K562 (cell line): ENCODE measurements around the gene GMDS. TPM values are rescaled to one million over a fixed set of nuclear protein-coding genes. Genes with fewer than 3 reads are reported as not detected.

Experiments used
- ATAC-seq: fragments of 200-7000 bp; cut with Tn5 transposase; 3 replicates; pipeline ENCODE4 v1.9.1; 2020; ENCODE audit warnings: moderate library complexity
- BruUV-seq: library from RNA; stranded (reverse); fragments of 400-500 nt; replicated peaks from 2 replicates; lab custom pipeline; 2021; lab: Mats Ljungman, UMichigan
- CTCF ChIA-PET: fragments of 300-600 bp; formaldehyde crosslinking; extraction: SDS; loops from one replicate; lab custom pipeline; 2021; ENCODE audit warnings: low intra/inter-chr PET ratio; lab: Yijun Ruan, JAX
- POLR2A ChIA-PET: fragments of 300-600, 350-650 bp; sonication (Branson Sonifier 250); formaldehyde crosslinking; extraction: SDS; loops from one replicate; lab custom pipeline; 2021; ENCODE audit warnings: antibody characterized with exemption, inconsistent platforms; lab: Yijun Ruan, JAX
- DNase-seq, 4 experiments: peaks; one replicate each; pipeline versions ENCODE4 v3.0.0 to v3.0.0-alpha.2; 2011 to 2018; ENCODE audit warnings: low spot score in 3 of 4, mixed read lengths in 3 of 4; ENCODE audit errors: extremely low read depth in 1 of 4
- FAIRE-seq: peaks from 2 replicates; lab custom pipeline; 2011; peaks lifted over from hg19 to GRCh38; lab: Jason Lieb, UNC
- H2AFZ ChIP-seq: 2 replicates; pipeline ENCODE4 v1.6.0; 2011; ENCODE audit warnings: low read depth, low read length, control low read depth, inconsistent platforms
- H3K27ac ChIP-seq: fragments of 200-600 bp; 3 replicates; pipeline ENCODE4 v1.8.0; 2011; ENCODE audit warnings: low read depth, mild to moderate bottlenecking, control low read depth, inconsistent platforms, low read length, moderate library complexity, mixed read lengths; ENCODE audit errors: extremely low read depth
- H3K27me3 ChIP-seq, 2 experiments: fragments of 300-600 bp in 1 of 2; 2 replicates in 1 of 2; 3 replicates in 1 of 2; pipeline versions ENCODE4 v1.6.0 to v1.8.0; 2011; ENCODE audit warnings: inconsistent platforms in 2 of 2, low read length in 2 of 2, mild to moderate bottlenecking in 1 of 2, mixed read lengths in 1 of 2, moderate library complexity in 1 of 2; ENCODE audit not compliant: control insufficient read depth in 2 of 2, insufficient read depth in 2 of 2
- H3K36me3 ChIP-seq: fragments of 300-600 bp; 3 replicates; pipeline ENCODE4 v1.8.0; 2011; ENCODE audit warnings: mild to moderate bottlenecking, low read length, inconsistent platforms; ENCODE audit not compliant: control insufficient read depth, insufficient read depth
- H3K4me1 ChIP-seq, 2 experiments: fragments of 200-600 bp in 1 of 2; replicated peaks in 1 of 2; 2 replicates in 1 of 2; 3 replicates in 1 of 2; pipeline versions ENCODE4 v1.5.1 to v1.8.0; 2011; ENCODE audit warnings: inconsistent platforms in 2 of 2, low read length in 2 of 2, mild to moderate bottlenecking in 1 of 2, mixed read lengths in 1 of 2, moderate library complexity in 1 of 2; ENCODE audit not compliant: control insufficient read depth in 2 of 2, insufficient read depth in 2 of 2
- H3K4me2 ChIP-seq: 2 replicates; pipeline ENCODE4 v1.6.1; 2011; ENCODE audit warnings: low read length, control low read depth, inconsistent platforms, mixed read lengths; ENCODE audit not compliant: insufficient read depth
- H3K4me3 ChIP-seq: fragments of 200-600 bp; sonication (generic), shearing (Covaris generic); 2 replicates; pipeline ENCODE4 v1.5.1; 2016; ENCODE audit warnings: control low read depth, inconsistent platforms
- H3K79me2 ChIP-seq: fragments of 200-600 bp; 3 replicates; pipeline ENCODE4 v1.8.0; 2011; ENCODE audit warnings: low read length, inconsistent platforms; ENCODE audit not compliant: control insufficient read depth, insufficient read depth
- H3K9ac ChIP-seq, 2 experiments: 2 replicates each; pipeline versions ENCODE4 v1.6.0 to v1.6.1; 2011; ENCODE audit warnings: low read depth in 2 of 2, low read length in 2 of 2, control low read depth in 1 of 2, inconsistent platforms in 1 of 2, mild to moderate bottlenecking in 1 of 2, mixed read lengths in 1 of 2; ENCODE audit not compliant: insufficient read depth in 1 of 2
- H3K9me1 ChIP-seq: one replicate; pipeline ENCODE4 v1.6.0; 2011; ENCODE audit warnings: inconsistent platforms, mild to moderate bottlenecking, low read length, moderate library complexity; ENCODE audit not compliant: control insufficient read depth, insufficient read depth
- H3K9me3 ChIP-seq: replicated peaks from 2 replicates; pipeline ENCODE4 v1.5.1; 2011; ENCODE audit warnings: low read depth, low read length, inconsistent platforms; ENCODE audit not compliant: control insufficient read depth, insufficient read depth
- H4K20me1 ChIP-seq: replicated peaks from 2 replicates; pipeline ENCODE4 v1.6.1; 2011; ENCODE audit warnings: low read length, inconsistent platforms, mixed read lengths; ENCODE audit not compliant: control insufficient read depth, insufficient read depth
- ARID1B ChIP-seq: fragments of 450-650 bp; IDR thresholded peaks from 2 replicates; pipeline ENCODE4 v1.6.1; 2016; ENCODE audit warnings: antibody characterized with exemption, mild to moderate bottlenecking, inconsistent platforms
- BMI1 ChIP-seq: fragments of 150-350 bp; IDR thresholded peaks from 2 replicates; pipeline ENCODE4 v1.6.1; 2014; ENCODE audit warnings: low read length
- BRF1 ChIP-seq: IDR thresholded peaks from 3 replicates; pipeline ENCODE4 v1.6.1; 2011; ENCODE audit warnings: borderline replicate concordance, mild to moderate bottlenecking; ENCODE audit not compliant: insufficient read length; ENCODE audit errors: extremely low read depth
- FOSL1 ChIP-seq: fragments of 200-800 bp; sonication (Bioruptor generic); conservative IDR thresholded peaks from 2 replicates; pipeline ENCODE4 v1.6.1; 2016; ENCODE audit warnings: missing genetic modification characterization, missing compliant biosample characterization
- GABPB2 ChIP-seq: fragments of 250-450 bp; sonication (Bioruptor Pico); conservative IDR thresholded peaks from 2 replicates; pipeline ENCODE4 v1.5.1; 2021; ENCODE audit warnings: mild to moderate bottlenecking
- GTF2F1 ChIP-seq: IDR thresholded peaks from 2 replicates; pipeline ENCODE4 v1.6.1; 2011; ENCODE audit warnings: low read depth, low read length, improper control_type of control experiment
- NCOA6 ChIP-seq: fragments of 450-650 bp; IDR thresholded peaks from 2 replicates; pipeline ENCODE4 v1.6.1; 2017; ENCODE audit warnings: mild to moderate bottlenecking
- PHB ChIP-seq: fragments of 250-450 bp; sonication (Bioruptor Pico); IDR thresholded peaks from 2 replicates; pipeline ENCODE4 v1.5.0; 2021
- POLR3G ChIP-seq: IDR thresholded peaks from 2 replicates; pipeline ENCODE4 v1.6.1; 2011; ENCODE audit not compliant: insufficient read length, insufficient replicate concordance; ENCODE audit errors: extremely low read depth
- RBM39 ChIP-seq: fragments of 200-400 bp; formaldehyde crosslinking; optimal IDR thresholded peaks from 2 replicates; pipeline ENCODE3; 2018; ENCODE audit warnings: low read depth, low read length
- ZBTB26 ChIP-seq: fragments of 450-650 bp; formaldehyde crosslinking; IDR thresholded peaks from 2 replicates; pipeline ENCODE4 v1.4.0; 2022; ENCODE audit warnings: missing genetic modification characterization
- ZBTB5 ChIP-seq: fragments of 450-650 bp; IDR thresholded peaks from 2 replicates; pipeline ENCODE4 v1.6.1; 2017; ENCODE audit warnings: antibody characterized with exemption
- ZNF146 ChIP-seq: IDR thresholded peaks from one replicate; pipeline ENCODE4 v1.6.1; 2018; ENCODE audit warnings: missing compliant biosample characterization; ENCODE audit not compliant: unreplicated experiment
- ZNF212 ChIP-seq: fragments of 450-650 bp; formaldehyde crosslinking; IDR thresholded peaks from 2 replicates; pipeline ENCODE4 v1.4.0; 2020; ENCODE audit warnings: mild to moderate bottlenecking
- ZNF445 ChIP-seq: fragments of 250-450 bp; sonication (Bioruptor Pico); IDR thresholded peaks from 2 replicates; pipeline ENCODE4 v1.4.0; 2020; ENCODE audit warnings: low read depth, mild to moderate bottlenecking, moderate library complexity
- ZNF57 ChIP-seq: fragments of 450-650 bp; formaldehyde crosslinking; IDR thresholded peaks from 2 replicates; pipeline ENCODE4 v1.4.0; 2020; ENCODE audit warnings: mild to moderate bottlenecking, moderate library complexity
- WGBS: fragments of 100-300 bp; shearing (Covaris generic); methylation state at CpG from one replicate; pipeline ENCODE4 v1.1.6; 2016; ENCODE audit warnings: low coverage, mixed read lengths; ENCODE audit not compliant: insufficient coverage; ENCODE audit errors: missing lambda C conversion rate; 5-methylcytosine and 5-hydroxymethylcytosine counted together
- in situ Hi-C: fragments of 300-500 bp; cut with MboI; formaldehyde crosslinking; loops from 4 replicates; pipeline ENCODE4 v1.15.0; 2018; ENCODE audit warnings: inconsistent platforms, mixed read lengths
- intact Hi-C: fragments of 100-400 bp; cut with micrococcal nuclease; formaldehyde crosslinking; loops from 2 replicates; pipeline ENCODE4 v1.14.2; 2022
- polyA plus RNA-seq, 8 experiments: library from polyadenylated mRNA; depleted of rRNA in 4 of 8; stranded (reverse) in 5 of 8; unstranded in 3 of 8; fragments of >200 nt; fragmentation: Nextera tagmentation in 2 of 8; fragmentation: Illumina TruSeq in 1 of 8; extraction: Ambion mirVana in 2 of 8; extraction: Trizol in 1 of 8; gene quantifications; 2 replicates each; pipeline versions ENCODE4 v1.2.1 to v1.2.3, GENCODE V29; 2011 to 2014; ENCODE audit warnings: inconsistent platforms in 1 of 8, missing spikeins in 1 of 8
- total RNA-seq, 7 experiments: library from RNA; depleted of rRNA in 6 of 7; stranded (reverse); fragments of >200 nt in 6 of 7; fragmentation: Illumina TruSeq in 2 of 7; extraction: Trizol in 2 of 7; gene quantifications; 2 replicates each; pipeline versions ENCODE4 v1.2.1 to v1.2.3, GENCODE V29; 2011 to 2021; ENCODE audit warnings: low replicate concordance in 1 of 7
- TF ChIP-seq, protein P1 (sequence below), 2 experiments: fragments of 450-650 bp in 1 of 2; sonication (generic) in 1 of 2; formaldehyde crosslinking in 1 of 2; IDR thresholded peaks in 1 of 2; conservative IDR thresholded peaks in 1 of 2; 2 replicates each; pipeline versions ENCODE4 v1.6.1 to v1.8.1; 2016 to 2023; ENCODE audit warnings: mild to moderate bottlenecking in 2 of 2, moderate library complexity in 2 of 2, inconsistent platforms in 1 of 2, missing genetic modification reagents in 1 of 2

GMDS gene
- total and polyA plus RNA-seq, 9 of the 15 experiments (the other 6 are each of a cell fraction or from before 2014, with no cell fraction given), result 0.48 to 31.8 (median 13.4) TPM

GRCh38 chr6:1601158-1602048 is 644.0 kb downstream of the GMDS start (continued):
- TF ChIP-seq ZBTB26 (CRISPR knock-in tag) (no peak), ZNF212 (no peak), POLR3G (no peak), ZNF445 (CRISPR knock-in tag) (no peak), GABPB2 (CRISPR knock-in tag) (no peak)

DNA sequence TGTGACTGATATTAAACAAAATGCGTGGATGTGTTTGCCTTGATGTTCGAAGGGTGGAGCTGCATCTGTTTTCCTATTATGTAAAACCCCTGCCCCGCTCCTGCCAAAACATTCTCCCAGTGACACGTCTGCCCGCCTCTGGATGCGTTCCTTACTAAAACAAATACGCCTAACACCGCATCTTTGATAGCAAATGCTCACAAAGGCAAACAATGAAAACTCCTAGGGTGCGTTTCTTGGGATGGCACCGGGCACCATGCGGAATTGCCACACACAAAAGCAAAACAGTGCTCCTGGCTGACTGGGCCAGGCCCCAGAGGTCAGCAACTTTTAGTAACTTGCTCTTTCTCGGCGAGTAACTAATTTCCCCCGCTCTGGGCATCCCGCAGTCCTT is 644.6 kb downstream of the GMDS start:
- H3K9me3 ChIP-seq, result no peaks in the 10 kb centered on the region
- no TSS peak for BruUV-seq
- no peaks in the 10 kb centered on the region for H3K36me3 ChIP-seq
- ChIA-PET POLR2A (interaction anchor here (0.6 kb wide), 1 partner anchor 9 kb away, joined by 4 read pairs; no protein-coding TSS in a partner anchor), CTCF (interaction anchor here (0.5 kb wide), 1 partner anchor 199 kb away, joined by 3 read pairs; no protein-coding TSS in a partner anchor)
- no peak overlapping the region for H3K4me2 ChIP-seq
- H3K9me1 ChIP-seq, result no peaks in the 10 kb centered on the region
- intact Hi-C loops, result no loop called here
- no peaks in the 10 kb centered on the region for H3K79me2 ChIP-seq
- H3K4me1 ChIP-seq, result peaks cover 0 to 18% of the 10 kb centered on the region in 2 experiments; a peak in 1 of 5 replicates
- under 1% methylated on average over 15 of the region's 15 CpGs for WGBS
- H2AFZ ChIP-seq, result no peak overlapping the region
- in situ Hi-C loops, result loop anchor here (10.0 kb wide), 2 partner anchors 584 to 854 kb away; no protein-coding TSS in a partner anchor
- H3K4me3 ChIP-seq, result no peak overlapping the region
- H3K27me3 ChIP-seq, result peaks cover 59 to 83% of the 10 kb centered on the region in 2 experiments
- H3K9ac ChIP-seq, result no peak overlapping the region
- ATAC-seq (no peak), FAIRE-seq (no peak), DNase-seq (no peak)
- peaks cover 24% of the 10 kb centered on the region for H4K20me1 ChIP-seq
- H3K27ac ChIP-seq, result no peak overlapping the region
- TF ChIP-seq ZNF57 (CRISPR knock-in tag), result no peak
- TF ChIP-seq, protein P1, sequence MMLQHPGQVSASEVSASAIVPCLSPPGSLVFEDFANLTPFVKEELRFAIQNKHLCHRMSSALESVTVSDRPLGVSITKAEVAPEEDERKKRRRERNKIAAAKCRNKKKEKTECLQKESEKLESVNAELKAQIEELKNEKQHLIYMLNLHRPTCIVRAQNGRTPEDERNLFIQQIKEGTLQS (IDR thresholded peaks at IDR 0.05), result no peak
- TF ChIP-seq, protein P1 (CRISPR knock-in tag; conservative IDR thresholded peaks at IDR 0.05), result no peak
- TF ChIP-seq BMI1, result no peak
- no peak for TF ChIP-seq PHB (CRISPR knock-in tag)
- TF ChIP-seq NCOA6, result no peak
- TF ChIP-seq ZBTB5, result no peak
- TF ChIP-seq ARID1B, result no peak
- no peak for TF ChIP-seq BRF1
- TF ChIP-seq ZNF146 (CRISPR knock-in tag), result no peak
- no peak for TF ChIP-seq FOSL1 (tag)
- no peak for TF ChIP-seq GTF2F1
- TF ChIP-seq RBM39, result no peak
